GM21723 (cell line): Measurements from ENCODE around the gene UROC1.

Experiments used
- ATAC-seq: cut with Tn5 transposase; IDR thresholded peaks from one replicate; pipeline ENCODE4 v1.9.1; 2021; ENCODE audit warnings: mild to moderate bottlenecking, moderate library complexity; ENCODE audit not compliant: unreplicated experiment

The UROC1 gene

DNA sequence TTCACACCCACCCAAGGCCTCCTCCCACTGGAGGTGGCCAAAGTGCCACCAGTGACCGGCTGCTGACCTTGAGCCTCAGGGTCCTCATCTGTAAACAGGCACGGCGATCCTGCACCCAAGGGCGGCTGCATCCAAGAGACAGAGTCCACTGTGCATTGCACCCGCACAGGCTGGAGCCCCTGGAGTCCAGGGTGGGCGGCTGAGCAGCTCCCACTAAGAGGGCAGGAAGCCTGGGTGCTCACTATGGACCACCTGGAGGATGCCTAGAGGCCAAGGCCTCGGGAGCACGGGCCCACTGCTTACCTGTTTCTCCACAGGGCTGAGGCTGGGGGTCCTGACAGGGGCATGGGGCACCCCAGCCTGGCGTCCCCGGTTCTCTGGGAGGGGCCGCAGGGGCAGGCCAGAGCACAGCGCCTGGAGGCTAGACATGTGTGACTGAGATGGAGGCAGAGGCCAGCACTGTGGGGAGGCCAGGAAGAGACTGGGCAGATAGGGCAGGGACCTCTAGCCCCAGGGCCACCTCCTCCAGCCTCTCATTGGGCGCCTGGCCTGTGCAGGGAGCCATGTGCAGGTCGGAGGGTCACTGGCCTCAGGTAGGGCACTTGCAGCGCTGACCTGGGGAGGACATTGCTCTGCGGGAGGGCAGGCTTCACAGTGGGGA is at the start of gene UROC1:
TSS of gene UROC1 (minus strand) at position 483 of the 661 bp plus-strand sequence. CDS start at position 429, 54 bp downstream.
- ATAC-seq: no peak

DNA sequence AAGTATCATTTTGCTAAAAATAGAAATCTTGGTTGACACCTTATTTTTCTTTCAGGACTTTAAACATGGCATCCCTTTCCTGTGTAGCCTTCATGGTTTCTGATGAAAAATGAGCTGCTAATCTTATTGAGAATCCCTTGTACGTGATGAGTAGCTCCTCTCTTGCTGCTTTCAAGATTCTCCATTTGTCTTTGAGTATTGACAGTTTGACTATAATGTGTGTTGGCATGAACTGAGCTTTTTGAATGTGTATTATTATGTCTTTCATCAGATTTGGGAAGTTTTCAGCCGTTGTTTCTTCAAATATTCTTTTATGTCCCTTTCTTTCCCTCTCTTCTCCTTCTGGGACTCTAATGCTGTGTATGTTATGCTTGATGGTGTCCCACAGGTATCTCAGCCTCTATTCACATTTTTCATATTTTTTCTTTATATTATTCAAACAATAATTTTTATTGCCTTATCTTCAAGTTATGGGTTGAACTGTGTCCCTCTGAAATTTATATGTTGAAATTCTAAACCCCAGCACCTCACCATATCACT is 45.2 kb upstream of the UROC1 start:
- ATAC-seq: no peak

DNA sequence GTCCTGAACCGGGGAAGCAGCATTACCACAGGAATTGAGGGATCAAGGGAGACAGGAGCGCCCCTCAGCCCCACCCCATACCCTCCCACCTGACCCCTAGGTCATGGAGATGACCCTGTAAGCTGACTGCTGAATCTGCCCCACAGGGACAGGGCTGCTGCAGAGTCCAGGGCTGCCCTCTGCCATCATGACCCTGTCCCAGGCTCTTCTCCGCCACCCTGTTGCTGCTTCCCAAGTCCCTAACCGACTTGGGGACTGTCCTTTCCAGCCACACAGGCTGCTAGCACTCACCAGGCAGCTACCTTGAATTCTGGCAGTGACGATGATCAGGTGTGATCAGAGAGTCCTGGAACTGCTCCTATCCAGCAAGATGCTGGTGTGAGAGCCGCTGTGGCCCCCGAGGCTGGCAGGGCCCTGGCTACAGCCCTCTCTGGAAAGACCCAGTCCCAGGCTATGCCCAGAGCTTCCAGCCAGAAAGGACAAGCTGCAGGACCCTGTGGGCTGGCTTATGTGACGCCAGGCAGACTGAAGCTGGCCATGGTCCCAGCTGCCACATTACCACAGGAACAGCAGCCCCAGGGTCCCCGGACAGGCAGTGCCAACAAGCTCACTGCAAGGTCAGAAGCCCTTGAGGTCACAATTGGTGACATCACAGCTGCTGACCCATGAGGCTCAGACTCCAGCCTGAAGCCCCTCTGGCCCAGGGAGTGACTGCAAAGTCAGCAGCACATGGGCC is 40.9 kb upstream of the UROC1 start, which contains the start of gene C3orf22:
TSS of gene C3orf22 (minus strand) at position 597 of the 736 bp plus-strand sequence. CDS start 5,542 bp downstream, outside the sequence.
- ATAC-seq: no peak

DNA sequence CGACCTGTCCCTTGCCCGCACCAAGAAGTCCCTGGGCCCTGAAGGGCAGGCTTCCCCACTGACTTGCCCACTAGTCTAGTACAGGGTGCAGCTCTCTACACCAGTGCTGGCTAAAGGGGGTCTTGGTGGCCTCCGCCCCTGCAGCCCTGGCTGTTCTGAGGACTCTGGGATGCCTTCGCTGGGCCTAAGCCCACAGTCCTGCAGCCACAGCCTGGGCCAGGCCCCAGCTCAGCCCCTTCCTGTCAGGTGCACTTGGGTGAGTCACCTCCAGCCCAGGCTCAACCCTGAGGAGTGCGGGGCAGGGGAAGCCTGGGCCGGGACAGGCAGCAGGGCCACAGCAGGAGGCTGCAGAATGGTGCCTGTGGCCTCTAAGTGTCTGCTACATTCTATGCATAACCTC is 40.2 kb upstream of the UROC1 start:
- no peak for ATAC-seq

DNA sequence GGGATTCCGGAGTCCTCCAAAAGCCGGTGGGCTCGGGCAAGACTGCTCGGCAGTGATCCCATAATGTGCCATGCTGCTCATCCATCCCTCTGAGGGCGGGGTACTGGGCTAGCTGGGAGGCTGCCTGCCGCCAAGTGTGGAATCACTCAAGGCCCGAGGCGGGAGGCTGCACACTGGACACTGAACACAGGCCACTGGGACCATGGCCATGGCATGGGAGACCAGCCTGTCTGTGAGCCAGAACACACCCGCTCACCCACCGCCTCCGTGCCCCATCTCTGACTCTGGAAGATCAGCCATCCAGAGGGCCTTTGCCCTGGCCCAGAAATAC is 39.8 kb upstream of the UROC1 start:
- ATAC-seq: no peak

DNA sequence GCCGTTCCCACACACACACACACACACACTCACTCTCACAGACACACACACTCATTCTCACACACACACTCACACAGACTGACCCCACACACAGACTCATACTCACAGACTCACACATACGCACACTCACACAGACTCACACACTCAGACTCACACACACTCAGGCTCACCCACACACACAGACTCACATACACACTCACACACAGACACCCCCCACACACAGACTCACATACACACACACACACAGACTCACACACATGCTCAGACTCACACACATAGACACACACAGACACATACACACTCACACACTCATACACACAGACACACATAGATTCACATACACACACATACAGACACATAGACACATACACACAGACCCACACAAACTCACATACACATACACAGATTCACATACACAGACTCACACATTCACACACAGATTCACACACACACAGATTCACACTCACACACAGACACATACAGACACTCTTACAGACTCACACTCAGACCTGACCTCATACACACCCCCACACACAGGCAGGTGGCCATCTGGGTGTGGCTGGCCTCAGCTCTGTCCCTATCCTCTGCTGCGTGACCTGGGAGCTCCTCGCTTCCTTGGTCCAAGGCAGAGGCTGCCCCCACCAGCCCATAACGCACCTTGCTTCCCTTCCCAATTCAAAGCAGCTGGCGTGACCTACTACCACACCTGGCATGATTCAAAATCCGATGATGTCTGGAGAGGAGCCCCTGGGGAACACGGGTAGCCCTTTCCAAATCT is 39.3 kb upstream of the UROC1 start:
- no peak for ATAC-seq

DNA sequence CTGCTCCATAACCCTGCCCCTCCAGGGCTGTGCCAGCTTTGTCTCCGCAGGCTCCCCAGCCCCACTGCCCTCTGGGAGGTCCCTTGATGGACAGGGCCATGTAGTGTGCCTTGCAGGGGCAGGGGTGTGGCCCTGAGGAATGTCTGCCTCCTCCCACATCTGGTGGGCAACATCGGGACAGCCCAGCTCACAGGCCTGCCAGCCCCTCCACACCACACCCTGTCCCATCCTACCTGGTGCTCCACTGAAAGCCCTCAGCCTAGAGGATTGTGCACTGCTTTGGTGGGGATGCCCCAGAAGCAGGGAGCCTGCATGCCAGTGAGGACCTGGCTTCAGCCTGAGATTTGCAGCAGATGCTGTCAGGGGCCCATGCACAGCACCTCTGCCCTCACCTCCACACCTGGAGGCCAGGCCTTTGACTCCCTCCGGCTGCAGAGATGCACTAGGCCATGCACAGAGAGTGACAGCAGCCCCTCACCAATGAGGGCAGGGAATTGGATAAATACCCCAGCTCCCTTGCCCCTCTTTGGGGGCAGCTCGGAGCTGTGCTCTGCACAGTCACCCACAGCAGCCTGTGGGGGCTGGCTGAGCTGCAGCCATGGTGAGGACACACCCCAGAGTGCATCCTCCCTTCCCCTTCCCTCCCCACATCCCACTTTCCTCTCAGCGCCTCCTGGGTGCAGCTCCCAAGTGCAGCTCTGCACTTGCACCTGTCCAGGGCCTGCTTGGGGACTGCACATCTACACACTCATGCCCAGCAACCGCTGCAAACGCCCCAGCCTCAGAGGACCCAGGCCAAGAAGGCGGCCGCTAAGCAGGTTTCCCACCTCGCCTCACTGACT is 38.4 kb upstream of the UROC1 start:
- no peak for ATAC-seq

DNA sequence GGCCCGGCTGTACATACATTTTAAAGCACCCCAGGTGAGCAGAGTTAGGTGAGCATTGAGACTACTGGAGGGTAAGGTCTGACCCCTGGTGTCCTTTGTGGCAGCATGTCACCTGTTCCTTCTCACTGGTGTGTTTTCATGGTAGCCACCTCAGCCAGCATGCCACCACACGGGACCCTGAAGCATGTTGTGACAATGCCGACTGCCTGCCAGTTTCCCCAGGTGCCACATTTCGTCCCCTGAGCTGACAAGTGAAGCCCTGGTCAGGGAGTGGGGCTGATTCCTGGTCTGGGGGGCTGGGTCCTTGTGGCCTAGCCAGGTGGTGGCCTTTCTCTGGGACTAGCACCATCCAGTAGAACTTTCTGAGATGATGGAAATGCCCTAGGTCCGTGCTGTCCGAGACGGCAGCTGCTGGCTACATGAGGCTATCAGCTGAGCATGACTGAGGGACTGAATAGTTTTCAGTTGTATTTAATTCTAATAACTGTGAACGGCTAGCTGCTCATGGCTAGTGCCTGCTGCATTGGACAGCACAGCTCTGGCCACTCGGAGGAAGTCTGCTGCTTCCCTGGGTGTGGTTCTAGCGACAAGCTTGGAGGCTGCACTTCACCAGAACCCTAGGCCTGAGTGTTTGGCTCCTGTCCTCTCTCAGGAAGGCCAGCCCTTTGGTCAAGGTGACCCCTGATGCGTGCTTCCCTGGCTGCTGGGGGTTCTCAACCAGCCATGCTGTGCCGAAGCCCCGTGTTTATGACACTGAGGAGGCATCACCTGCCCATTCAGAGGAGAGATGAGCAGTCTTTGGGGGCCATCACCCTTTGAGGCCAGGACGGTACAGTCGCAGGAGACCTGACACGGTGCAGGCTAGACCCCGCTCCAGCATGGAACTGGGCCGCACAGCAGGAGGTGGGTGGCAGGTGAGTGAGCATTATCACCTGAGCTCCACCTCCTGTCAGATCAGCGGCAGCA is 37.3 kb upstream of the UROC1 start:
- no peak for ATAC-seq

DNA sequence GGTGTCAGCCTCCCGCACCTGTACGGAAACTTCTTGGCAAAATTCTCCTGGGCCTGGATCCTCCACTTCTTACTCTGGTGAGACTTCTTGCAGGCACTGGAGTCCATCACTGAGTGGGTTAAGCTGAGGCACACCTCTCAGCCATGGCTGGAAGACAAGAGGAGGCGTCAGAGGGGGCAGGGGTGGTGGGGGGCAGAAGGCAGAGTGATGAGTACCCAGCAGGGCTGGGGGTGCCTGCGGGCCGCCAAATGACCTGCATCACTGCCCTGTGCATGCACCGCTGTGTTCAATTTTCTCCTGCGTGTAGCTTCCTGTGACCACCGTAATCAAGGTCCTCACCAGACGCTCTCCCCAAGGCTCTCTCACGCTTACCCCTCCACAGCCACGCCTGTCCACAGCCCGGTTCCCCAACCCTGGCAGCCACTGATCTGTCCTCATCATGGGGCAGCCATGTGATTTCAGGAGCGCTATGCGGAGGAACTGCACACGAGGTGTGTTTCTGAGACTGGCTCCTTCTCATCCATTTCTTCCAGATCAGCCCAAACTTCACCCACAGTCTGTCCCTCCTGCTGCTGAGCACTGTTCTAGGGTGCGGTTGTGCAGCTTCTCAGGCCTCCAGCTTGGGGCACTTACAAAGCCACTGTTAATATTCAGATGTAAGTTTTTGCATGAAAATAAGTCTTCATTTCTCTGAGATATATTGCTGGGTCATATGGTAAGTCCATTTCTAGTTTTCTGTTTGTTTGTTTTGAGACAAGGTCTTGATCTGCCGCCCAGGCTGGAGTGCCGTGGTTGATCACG is 35.9 kb upstream of the UROC1 start:
- ATAC-seq: no peak

DNA sequence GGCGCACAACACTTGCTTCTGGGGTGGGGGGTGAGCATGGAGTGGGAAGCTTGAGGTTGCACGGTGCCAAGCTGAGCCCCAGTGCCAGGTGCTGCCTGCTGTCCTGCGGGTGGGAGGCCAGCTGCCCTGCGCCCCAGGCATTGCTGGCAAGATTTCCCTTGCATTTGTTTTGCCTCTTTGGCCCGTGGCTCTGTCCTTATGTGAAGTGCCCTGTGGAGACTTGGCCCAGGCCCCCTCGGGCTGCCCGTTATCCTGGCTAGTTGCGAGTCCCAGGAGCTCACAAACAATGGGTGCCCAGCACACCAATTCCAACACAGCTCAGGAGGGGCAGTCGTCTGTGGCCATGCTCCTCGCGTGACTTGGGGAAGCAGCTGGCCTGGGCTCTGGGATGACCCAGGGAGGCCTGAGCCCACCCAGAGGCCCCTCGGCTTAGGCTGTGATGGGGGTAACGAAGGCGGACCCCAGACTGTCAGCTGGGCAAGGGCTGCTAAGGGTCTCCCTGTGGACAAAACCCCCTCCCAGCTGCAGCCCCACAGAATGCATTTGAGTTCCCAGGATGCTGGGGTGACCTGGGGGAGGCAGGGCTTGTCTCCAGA is 35.2 kb upstream of the UROC1 start:
- ATAC-seq: no peak

DNA sequence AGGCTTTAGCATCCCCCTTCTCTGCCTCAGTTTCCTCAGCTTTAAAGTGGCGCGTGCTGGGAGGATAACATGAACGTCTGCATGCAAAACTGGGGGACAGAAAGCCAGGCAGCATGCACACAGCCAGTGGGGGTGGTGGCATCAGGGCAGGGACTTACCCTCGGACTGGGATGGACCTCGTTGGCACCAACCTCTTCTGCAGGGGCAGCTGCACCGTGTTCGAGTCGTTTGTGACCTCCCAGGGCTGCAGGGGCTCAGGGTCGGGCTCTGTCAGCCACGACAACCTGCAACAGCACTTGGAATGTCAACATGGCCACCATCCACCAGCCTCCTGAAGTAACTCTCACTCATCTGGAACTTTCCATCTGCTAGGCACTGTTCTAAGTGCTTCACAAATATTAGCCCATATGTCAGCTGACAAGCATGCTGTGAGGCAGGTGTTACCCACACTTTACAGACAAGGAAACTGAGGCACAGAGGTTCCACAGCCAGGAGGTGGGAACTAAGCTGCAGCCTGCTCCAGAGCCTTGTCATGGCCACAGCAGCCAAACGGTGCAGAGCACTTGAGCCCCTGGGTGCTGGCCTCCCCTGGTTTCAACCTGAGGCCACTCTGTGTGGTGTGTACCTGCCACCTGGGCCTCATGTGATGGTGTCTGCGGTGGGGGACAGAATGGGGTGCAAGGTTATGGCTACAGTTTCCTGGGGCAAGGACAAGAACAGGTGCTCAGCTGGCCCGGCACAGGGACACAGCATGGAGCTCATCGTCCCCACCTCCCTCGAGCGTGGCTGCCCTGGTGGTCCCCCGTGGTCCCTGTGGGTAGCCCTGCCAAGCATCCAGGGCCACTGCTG is 34.5 kb upstream of the UROC1 start:
- ATAC-seq: no peak

DNA sequence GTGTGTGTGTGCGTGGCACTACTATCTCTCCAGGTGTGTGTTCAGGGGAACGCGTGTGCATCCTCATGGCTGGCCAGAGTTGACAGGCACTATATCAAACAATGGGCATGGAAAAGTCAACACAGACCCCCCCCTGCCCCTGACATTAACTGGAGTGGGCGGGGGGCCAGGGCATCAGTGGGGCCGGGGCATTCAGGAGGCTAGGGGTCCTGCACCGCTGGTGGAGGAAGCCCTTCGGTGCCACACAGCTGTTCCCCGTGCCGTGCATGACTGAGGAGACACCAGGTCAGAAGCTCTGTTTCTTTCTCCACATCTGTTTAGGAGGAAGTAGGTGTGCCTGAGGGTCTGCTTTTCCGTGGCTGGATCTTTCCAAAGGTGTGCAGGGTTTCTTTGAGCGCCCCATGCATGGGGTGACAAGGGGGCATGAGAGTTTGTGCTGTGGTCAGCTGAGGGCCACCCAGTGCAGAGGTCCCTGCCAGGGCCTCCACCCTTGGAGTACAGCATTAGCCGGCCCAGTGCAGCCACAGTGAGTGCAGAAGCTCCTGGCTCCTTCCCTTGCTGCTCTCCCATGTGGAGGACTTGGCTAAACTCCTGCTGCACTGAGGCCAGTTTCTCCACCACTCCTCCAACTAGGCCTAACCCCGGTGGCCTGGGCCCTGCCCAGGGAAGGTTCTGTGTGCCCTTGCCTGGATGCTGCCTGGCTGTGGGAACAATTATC is 33.7 kb upstream of the UROC1 start:
- ATAC-seq: no peak

DNA sequence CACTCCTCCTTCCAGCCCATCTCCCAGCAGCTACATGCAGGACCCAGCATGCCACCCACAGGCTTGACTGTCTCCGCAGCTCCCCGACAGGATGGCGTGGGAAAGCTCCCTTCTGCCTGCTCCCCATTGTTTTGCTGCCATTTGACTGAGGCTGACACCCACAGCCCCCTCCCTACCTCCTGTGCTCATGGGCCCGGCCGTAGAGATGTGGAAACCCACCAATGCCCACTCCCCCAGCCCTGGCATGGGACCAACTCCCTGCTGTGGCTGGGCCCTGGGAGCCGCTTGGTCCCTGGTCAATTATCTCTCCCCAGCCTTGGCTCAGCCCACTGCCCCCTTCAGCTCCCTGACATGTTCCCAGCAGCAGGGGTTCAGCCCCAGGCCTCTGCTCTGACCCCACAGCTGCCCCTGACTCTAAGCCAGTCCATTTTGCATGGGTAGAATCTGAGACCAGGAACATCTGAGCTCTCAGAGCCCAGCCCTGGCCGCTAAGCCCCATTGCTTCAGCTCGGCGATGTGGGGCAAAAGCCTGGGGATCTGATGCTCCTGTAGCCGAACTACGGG is 33.0 kb upstream of the UROC1 start:
- ATAC-seq: no peak

DNA sequence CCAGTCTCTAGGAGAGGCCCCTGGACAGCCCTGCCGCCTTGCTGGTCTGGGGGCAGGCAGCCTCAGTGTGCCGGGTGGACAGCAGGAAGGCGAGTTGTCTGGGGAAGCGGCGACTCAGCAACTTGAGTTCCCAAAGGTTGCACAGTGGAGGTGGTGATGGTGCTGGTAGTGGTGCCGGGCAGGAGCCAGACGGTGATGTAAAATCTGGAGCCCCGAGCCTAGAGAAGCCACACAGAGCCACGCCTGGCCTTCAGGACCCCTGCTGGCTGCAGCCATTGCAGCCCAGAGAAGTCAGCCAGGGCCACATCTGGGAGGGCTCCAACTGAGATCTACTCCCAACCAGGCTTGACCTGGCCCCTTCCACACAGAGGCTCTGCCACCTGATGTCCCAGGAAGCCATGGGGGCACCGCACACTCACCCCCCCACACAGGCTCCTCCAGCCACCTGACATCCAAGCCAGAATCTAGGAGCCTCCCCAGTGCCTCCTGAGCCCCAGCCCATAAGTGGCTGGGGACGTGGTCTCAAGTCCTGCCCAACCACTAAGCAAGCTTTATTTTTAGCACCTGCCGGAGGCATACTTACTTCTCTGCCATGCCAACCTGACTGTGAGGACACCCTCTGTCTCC is 32.4 kb upstream of the UROC1 start:
- no peak for ATAC-seq

DNA sequence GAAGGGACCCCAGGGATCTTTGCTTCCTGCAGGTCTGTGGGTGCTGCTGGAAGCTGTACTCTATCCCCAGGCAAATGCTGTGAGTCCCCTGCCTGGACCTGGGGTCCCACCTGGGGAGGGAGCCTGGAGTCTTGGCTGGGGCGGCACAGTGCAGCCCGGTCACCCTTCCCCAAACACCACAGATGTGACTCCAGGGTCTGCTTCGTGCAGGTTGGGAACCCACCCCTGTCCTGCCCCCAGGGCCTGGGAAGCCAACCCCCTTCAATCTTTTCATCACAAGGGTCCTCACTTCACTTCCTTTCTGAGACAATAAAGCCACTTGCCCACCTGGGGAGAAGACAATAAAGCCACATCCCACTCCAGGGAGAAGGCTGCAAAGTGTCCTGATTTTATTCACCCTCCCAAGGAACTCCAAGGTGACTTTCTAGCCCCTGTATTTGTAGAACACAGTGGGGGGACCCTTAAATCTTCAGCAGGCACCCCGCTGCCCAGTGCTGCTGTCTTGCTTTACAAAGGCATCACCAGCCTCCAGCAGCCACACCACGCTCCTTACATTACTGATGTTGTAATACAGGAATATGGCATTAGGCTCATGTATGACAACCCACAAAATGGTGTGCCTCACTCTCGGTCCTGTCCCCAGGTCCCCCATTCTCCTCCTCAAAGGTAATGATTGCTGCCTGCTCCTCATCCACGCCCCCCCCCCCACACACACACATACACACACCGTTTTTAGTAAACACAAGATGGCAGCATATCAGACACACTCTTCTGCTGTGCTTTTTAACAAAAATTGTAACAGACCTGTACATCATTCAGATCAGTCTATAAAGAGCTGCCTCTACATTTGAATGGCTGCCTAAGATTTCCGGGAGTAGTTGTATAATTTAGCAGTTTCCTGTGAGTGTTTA is 31.2 kb upstream of the UROC1 start:
- no peak for ATAC-seq
